Glomerular visceral epithelial cell (primary cell): Measurements from ENCODE around the gene ZNF644.
A peak's percentile ranks its signal among the peaks of the same experiment; 100 is the strongest.
"Not testable (repeated sequence)": the region's sequence is repeated elsewhere in the genome, so short reads cannot be mapped to it uniquely, and the experiment has no call there.

ENCODE experiments used
- DNase-seq: peaks from one replicate; pipeline ENCODE4 v3.0.0-alpha.2; 2016; ENCODE audit errors: extremely low spot score

ZNF644 gene

DNA sequence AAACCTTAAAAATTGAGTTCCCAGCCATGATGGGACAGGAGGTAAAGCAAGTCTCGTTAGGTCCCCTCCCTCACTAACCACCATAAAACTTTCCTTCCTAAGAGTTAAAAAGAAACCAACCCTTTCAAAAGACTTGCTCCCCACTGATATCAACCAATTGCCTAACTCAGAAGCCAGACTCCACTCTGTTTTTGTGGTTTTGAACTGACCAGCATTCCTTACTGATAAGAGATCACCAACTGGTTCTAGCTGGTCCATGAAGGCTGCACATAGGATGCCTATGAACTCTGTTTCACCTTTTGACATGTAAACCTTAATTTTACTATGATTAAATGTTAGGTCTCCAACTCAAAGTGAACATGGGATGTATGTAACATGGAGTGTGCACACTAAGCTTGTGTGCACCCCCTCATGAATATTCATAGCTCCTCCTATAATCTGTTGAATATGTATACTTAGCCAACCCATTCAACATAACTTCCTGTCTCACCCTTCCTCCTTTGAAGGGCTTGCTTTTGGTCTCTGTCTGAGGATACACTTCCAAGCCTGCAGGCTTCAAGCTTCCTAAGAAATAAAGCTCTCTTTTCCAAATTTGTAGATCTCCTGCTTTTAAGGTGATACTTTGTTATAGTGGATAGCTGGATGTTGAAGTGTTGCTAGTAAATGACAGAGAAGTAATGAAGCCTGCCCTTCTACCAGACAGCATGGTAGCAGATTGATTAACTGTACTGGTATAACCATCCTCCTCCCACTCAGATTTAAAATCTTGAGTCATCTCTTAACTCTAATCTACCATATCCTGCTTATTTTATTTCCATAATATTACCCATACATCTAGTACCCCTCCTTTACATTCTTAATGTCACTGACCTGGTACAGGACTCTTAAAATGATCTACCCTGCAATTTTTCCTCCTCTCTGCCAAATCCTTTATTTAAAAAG is 95.6 kb downstream of the ZNF644 start:
- DNase-seq: peak; percentile 47

DNA sequence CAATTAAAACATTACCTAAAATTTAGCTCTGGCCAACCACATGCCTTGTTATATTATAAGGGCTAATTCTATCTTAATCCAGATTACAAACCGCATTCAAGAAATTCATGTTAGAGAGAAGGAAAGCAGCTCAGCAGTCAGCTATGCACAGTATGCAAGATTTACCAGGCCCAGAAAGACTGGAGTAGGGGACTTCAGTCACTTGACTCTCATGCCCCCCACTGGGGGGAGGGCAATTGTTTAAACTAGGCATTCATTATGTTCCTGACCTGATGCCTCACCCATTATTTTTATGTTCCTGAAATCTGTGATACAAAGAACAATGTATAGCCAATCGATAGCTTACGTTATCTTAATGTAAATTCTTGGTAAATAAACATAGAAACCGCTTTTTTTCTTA is 96.9 kb downstream of the ZNF644 start:
- DNase-seq: no peak

DNA sequence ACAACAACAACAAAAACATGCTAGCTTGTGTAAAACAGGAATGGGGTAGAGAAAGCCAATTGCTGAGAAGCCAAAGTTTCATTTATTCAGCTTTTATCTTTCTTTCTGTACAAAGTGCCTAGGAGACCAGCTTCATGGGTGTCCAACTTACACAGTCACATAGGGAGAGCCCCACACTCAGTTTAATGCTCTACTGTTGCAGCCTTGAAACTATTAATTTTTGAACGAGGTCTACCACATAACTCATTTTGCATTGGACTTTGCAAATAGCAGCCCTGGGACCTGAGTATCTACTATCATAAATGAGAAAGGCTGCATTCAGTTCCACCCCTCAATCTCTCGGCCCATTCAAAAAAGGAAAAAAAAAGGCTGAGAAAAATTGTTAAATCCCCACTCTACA is 98.8 kb downstream of the ZNF644 start:
- no peak for DNase-seq

DNA sequence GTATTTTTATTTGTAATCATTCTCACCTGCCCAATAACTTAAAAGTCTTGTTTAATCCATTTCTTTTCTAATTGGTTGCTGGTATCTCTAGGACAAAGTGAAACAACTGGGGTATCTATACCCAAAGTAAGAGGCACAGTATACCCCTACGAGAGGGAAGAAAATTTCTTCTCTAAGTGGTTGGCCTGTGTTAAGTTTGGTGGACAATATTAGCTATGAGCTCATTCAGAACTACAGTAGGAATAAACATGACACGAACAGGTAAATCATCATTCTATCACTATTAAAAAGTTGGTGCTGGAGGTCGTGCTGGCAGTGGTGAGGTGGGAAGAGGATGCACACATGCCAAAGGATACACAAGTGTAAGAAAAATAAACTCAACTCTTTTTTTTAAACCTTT is 99.6 kb downstream of the ZNF644 start:
- no peak for DNase-seq

DNA sequence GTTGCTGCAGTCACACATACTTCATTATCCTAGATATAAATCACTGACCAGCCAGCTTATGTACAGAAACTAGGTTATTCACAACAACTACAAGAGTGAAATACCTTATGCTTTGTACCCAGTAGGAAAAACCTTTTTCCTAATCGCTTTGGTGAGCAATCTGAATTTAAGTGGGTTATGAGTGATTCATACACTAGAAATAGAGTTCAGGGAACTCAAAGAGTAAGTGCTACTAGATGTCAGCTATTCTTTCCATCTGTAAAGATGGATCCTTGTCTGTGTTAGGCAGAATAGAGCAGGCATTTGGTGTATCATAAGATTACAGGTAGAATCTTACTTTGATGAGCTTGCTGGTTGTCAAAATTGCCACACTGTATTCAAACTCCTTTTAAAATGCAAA is 101.9 kb downstream of the ZNF644 start:
- peak; percentile 5 for DNase-seq

DNA sequence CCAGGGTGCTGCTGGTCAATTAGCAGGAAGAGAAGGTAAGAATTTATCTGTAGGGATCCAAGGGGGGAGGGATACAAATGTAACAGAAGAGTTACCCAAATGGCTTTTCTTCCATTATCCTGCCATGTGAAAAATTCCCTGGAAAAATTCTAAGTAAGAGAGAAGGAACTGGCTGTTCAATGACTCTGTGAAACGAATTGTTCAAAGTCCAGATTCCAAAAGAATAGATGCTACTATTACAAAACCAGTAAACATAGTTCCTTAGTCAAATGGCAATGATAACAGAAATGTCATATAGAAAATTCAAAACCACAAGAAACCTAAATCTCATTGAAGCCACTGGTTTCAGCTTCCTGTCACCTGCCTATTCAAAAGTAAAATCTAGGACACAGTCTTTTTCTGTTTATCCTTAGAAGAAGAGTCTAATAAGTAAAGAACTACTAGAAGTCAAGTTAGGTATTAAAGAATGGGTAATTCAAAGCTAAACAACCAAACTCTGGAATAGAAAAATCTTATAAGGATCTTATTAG is 102.6 kb downstream of the ZNF644 start:
- DNase-seq: no peak

DNA sequence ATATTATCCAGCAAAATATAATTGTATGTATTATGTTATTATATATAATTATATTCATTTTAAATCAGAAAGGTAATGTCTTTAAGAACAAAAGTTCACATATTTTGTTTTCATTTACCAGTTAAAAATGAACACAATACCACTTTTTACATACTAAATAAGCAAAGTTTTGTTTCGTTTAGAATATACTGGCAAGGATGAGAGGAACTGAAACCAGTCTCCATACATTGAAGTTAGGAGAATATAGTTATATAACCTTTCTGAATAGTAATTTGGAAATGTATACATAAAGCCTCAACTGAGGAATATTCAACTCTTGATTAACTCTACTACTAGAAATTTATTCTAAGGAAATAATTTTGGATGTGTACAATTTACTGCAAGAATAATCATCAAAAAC is 110.5 kb downstream of the ZNF644 start:
- no peak for DNase-seq

DNA sequence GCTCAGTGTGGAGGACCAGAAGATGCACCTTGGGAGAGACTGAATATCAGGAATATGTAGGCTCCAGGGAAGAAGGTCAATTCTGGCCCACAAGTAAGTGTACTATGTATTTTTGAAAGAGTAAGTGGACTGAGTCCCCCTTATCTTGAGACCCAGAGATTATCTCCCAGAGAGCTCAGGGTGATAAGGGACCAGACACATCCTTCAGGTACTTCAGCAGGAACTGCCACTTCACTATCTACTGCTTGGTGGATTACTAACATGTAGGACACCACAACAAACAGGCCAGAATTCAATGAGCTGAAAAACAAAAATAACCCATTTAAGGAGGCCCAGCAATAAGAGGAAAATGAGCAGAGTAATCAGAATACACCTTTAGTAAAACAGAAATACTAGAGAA is 119.2 kb downstream of the ZNF644 start:
- no peak for DNase-seq

DNA sequence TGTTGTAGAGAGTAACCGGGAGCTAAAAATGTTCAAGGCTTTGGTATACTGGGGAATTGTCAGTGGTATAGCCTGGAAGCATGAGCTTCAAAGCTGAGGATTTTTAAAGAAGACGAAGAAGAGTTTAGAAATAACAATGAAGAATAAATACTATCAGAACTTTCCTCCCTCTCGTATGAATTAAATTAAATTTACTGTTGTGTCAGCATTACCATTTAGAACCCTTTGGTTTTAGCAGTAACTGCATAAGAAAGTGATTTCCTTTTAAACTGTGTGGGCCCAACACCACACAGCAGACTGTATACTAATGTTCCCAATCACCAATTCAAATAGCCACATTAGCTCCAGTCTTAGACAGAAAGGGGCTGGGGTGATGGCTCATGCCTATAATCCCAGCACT is 122.6 kb downstream of the ZNF644 start:
- no peak for DNase-seq

DNA sequence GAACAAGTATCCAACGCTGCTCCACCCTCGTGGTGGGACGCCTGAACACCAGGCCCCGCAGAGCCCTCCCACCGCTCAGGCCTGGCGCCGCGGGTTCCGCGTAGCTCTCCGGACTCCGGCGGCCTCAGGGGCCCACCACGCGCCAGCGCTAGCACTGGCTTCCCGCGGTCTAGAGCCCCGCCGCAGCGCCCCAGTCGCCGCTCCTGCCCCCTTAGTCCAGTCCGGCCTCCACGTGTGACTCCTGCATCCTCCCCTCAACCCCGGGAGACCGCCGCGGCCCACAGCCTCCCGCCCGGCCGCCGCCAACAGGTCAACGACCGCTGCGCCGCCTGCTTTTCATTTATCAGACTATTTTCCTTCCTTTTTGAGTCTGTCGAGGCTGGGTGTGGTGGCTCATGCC is 128.2 kb downstream of the ZNF644 start:
- not testable (repeated sequence) for DNase-seq

DNA sequence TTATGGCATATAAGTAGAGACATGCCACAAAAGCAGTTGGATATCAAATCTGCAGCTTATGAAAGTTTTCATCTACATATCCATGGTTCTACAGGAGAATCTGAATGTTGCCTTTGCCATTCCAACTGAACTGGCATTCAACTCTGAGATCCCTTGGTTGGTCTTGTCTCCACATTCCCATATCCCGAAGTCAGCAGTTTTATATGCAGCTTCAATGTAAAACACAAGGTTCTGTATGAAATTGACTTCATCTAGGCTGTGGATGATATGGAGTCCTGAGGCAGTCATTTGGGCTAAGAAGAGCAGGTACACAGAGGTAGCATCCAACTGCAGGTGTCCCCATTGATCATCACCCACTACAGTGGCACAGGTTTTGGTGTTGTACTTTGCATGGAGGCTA is 129.0 kb downstream of the ZNF644 start:
- DNase-seq: not testable (repeated sequence)

DNA sequence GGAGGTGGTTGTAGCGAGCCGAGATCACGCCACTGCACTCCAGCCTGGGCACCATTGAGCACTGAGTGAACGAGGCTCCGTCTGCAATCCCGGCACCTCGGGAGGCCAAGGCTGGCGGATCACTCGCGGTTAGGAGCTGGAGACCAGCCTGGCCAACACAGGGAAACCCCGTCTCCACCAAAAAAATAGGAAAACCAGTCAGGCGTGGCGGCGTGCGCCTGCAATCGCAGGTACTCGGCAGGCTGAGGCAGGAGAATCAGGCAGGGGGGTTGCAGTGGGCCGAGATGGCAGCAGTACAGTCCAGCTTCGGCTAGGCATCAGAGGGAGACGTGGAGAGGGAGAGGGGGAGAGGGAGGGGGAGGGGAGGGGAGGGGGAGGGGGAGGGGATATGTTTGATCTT is 129.6 kb downstream of the ZNF644 start:
- DNase-seq: not testable (repeated sequence)

DNA sequence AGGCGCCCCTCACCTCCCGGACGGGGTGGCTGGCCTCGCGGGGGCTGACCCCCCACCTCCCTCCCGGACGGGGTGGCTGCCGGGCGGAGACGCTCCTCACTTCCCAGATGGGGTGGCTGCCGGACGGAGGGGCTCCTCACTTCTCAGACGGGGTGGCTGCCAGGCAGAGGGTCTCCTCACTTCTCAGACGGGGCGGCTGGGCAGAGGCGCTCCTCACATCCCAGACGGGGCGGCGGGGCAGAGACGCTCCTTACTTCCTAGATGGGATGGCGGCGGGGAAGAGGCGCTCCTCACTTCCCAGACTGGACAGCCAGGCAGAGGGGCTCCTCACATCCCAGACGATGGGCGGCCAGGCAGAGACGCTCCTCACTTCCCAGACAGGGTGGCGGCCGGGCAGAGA is 130.1 kb downstream of the ZNF644 start:
- DNase-seq: not testable (repeated sequence)

DNA sequence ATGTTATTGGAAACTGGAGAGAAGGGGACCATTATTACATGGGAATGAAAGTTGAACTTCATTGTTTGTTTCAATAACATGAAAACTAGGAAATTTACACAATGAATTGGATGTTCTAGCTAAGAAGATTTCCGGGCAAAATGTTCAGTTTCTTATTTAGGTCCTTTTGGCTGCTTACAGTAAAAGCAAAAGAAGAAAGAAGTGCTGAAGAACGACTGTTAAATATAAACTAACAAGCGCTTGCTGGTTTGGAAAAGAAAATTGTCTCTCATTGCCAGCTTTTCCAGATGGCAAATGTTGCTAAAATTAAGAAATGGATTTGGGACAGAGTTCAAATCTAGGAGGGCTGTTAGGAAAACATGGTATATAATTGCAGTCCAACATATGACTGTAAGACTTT is 139.6 kb downstream of the ZNF644 start:
- DNase-seq: no peak

DNA sequence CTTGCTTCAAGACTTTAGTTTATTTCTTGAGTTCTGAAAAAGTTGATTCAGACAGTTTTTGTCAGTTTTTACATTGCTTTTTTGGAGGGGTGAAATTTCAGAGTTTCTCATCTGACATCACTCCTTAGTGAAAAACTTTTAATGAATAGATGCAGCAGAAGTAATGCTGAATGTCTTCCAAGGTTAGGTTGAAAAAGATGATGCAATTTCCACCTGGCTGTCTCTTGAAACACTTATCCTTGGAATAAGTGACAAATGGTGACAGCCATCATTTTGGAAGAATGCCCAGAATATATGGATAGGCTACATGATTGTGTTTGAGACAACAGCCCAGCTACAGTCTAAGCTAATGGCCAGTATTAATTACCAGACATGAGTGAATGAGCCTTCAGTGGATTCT is 140.8 kb downstream of the ZNF644 start:
- no peak for DNase-seq

DNA sequence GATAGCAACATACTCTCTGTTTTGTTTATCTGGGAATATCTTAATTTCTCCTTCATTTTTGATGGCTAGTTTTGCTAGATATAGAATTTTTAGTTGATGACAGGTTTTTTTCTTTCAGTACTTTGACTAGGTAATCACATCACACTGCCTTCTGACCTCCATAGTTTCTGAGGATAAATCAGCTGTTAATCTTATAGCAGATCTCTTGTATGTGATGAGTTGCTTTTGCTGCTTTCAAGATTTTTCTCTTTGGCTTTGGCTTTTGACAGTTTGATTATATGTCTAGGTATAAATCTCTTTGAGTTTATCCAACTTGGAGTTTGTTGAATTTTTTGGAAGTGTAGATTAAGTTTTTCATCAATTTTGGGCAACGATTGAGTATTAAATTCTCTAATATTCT is 142.6 kb downstream of the ZNF644 start:
- no peak for DNase-seq

DNA sequence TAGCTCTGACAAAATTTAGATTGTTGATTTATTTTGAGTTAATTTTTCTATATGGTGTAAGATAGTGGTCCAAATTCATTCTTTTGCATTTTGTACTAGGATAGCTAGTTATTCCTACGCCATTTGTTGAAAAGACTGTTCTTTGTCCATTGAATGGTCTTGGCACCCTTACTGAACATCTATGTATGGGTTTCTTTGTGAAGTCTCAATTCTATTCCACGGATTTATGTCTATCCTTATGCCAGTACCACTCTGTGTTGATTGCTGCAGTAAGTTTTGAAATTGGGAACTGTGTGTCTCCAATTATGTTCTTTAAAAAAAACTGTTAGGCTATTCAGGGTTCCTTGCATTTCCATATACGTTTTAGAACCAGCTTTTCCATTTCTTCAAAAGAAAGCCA is 145.7 kb downstream of the ZNF644 start:
- DNase-seq: no peak
